Thyroid gland (tissue), 4 donors: ENCODE measurements around the gene GARS1.

Experiments used
- CTCF ChIP-seq, 6 experiments: fragments of 200-600 bp in 3 of 6; fragments of 450-650 bp in 3 of 6; sonication (generic) in 3 of 6; IDR thresholded peaks; one replicate each; pipeline ENCODE4 v1.5.1; 2016 to 2019; ENCODE audit warnings: antibody characterized with exemption in 6 of 6, mild to moderate bottlenecking in 2 of 6, inconsistent platforms in 1 of 6, moderate library complexity in 1 of 6
- POLR2A ChIP-seq, 2 donors: fragments of 450-650 bp; IDR thresholded peaks; one replicate each; pipeline ENCODE4 v1.6.1; 2017; ENCODE audit warnings: antibody characterized with exemption in 2 of 2, mild to moderate bottlenecking in 2 of 2, moderate library complexity in 1 of 2

- TF ChIP-seq CTCF (IDR thresholded peaks at IDR 0.05) (no peak), POLR2A (IDR thresholded peaks at IDR 0.05) (no peak)
Measured at GRCh38 chr7:30664184-30664885, 69.7 kb downstream of the GARS1 start.
